ENCODE measurements around the gene KIF12.

DNA sequence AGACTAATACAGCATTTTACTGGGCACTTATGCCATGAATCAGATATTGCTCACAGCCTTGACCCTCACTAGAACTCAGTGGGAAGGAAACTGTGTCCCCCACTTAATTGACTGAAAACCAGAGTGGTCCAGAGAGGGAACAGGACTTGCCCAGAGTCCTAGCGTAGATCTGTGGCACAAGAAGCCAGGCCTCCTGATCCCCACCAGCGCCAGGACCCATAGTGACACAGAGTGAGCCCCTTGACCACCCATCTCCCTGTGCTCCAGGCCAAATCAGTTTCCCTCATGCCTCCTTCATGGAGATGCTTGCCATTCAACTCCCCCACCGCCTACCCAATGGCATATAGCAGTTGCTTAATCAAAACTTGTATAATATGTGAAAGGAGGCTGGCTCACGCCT lies 8.3 kb downstream of the KIF12 start:
- TF ChIP-seq CTCF (conservative IDR thresholded peaks at IDR 0.05) (no peak), ZFX (IDR thresholded peaks at IDR 0.05) (no peak)
